DOHH2 (cell line): ENCODE data around the gene AFAP1.

ENCODE experiments used
- H3F3A ChIP-seq: fragments of 200-600 bp; sonication (generic), shearing (Covaris generic); 2 replicates; pipeline ENCODE4 v1.6.0; 2016; ENCODE audit warnings: antibody characterized with exemption, mild to moderate bottlenecking; ENCODE audit not compliant: control insufficient read depth, insufficient read depth
- H3K27ac ChIP-seq: fragments of 200-600 bp; sonication (generic); 2 replicates; pipeline ENCODE4 v1.5.1; 2014; ENCODE audit warnings: low read depth, mild to moderate bottlenecking, low read length, moderate library complexity
- H3K27me3 ChIP-seq: fragments of 200-600 bp; sonication (generic); 2 replicates; pipeline ENCODE4 v1.6.1; 2014; ENCODE audit warnings: mild to moderate bottlenecking, low read length, mixed read lengths; ENCODE audit not compliant: control insufficient read depth
- H3K36me3 ChIP-seq: fragments of 200-600 bp; sonication (generic); 2 replicates; pipeline ENCODE4 v1.6.1; 2014; ENCODE audit warnings: mild to moderate bottlenecking, low read length, moderate library complexity, mixed read lengths; ENCODE audit not compliant: control insufficient read depth
- H3K4me1 ChIP-seq: fragments of 200-600 bp; sonication (generic); 2 replicates; pipeline ENCODE4 v1.6.1; 2014; ENCODE audit warnings: mild to moderate bottlenecking, low read length, mixed read lengths; ENCODE audit not compliant: control insufficient read depth
- H3K4me2 ChIP-seq: fragments of 200-600 bp; sonication (generic); 2 replicates; pipeline ENCODE4 v1.6.0; 2014; ENCODE audit warnings: mild to moderate bottlenecking, low read length, moderate library complexity
- H3K4me3 ChIP-seq: fragments of 200-600 bp; sonication (generic); 2 replicates; pipeline ENCODE4 v1.5.1; 2014; ENCODE audit warnings: mild to moderate bottlenecking, low read length, mixed read lengths
- H3K79me2 ChIP-seq: fragments of 200-600 bp; sonication (generic); 2 replicates; pipeline ENCODE4 v1.6.1; 2014; ENCODE audit warnings: mild to moderate bottlenecking, low read length, mixed read lengths; ENCODE audit not compliant: control insufficient read depth
- H3K9me2 ChIP-seq: fragments of 200-600 bp; sonication (generic); replicated peaks from 2 replicates; pipeline ENCODE4 v1.6.1; 2014; ENCODE audit warnings: mild to moderate bottlenecking, low read length, mixed read lengths; ENCODE audit not compliant: control insufficient read depth
- H3K9me3 ChIP-seq: fragments of 200-600 bp; sonication (generic); 2 replicates; pipeline ENCODE4 v1.6.1; 2014; ENCODE audit warnings: antibody characterized with exemption, low read length, mixed read lengths; ENCODE audit not compliant: control insufficient read depth, insufficient read depth
- H4K20me1 ChIP-seq: fragments of 200-600 bp; sonication (generic); 2 replicates; pipeline ENCODE4 v1.6.0; 2014; ENCODE audit warnings: low read depth, mild to moderate bottlenecking, antibody characterized with exemption, low read length, moderate library complexity; ENCODE audit not compliant: control insufficient read depth, insufficient read depth
- EZH2phosphoT487 ChIP-seq: fragments of 200-600 bp; sonication (generic); IDR thresholded peaks from 2 replicates; pipeline ENCODE4 v1.6.1; 2017; ENCODE audit warnings: borderline replicate concordance, mild to moderate bottlenecking, antibody characterized with exemption, low read length, moderate library complexity, mixed read lengths
- TF ChIP-seq, protein P1 (sequence below): fragments of 200-600 bp; sonication (generic); IDR thresholded peaks from one replicate; pipeline ENCODE4 v1.5.1; 2014; ENCODE audit warnings: antibody characterized with exemption, mild to moderate bottlenecking, low read depth, low read length; ENCODE audit not compliant: poor library complexity, severe bottlenecking

The AFAP1 gene

DNA sequence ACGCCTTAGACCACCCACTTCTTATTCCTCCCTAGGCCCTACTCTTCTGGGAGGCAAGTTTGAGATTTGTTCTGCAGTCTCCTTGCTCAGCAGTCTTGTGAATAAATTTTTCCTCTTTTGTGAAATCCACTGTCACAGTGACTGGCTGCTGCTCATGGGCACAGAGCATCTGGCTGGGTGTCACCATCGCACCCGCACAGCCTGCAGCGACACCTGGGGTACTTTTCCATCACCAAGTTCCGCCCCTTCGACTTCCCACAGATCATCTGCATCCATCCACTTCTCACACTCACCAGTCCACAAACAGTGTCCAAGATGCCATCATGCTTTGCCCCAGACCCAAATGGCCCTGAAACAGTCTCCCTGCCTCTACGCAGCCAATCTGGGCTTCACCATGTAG, 36.4 kb upstream of the AFAP1 start:
- no peaks in the 10 kb centered on the region for H3K79me2 ChIP-seq
- no peaks in the 10 kb centered on the region for H3K4me1 ChIP-seq
- peaks cover 23% of the 10 kb centered on the region for H3K27me3 ChIP-seq
- no peaks in the 10 kb centered on the region for H3F3A ChIP-seq
- no peaks in the 10 kb centered on the region for H4K20me1 ChIP-seq
- H3K9me3 ChIP-seq = no peaks in the 10 kb centered on the region
- no peaks in the 10 kb centered on the region for H3K36me3 ChIP-seq
- H3K4me2 ChIP-seq = no peak overlapping the region
- no peaks in the 10 kb centered on the region for H3K9me2 ChIP-seq
- TF ChIP-seq EZH2phosphoT487 = no peak
- TF ChIP-seq, protein P1, sequence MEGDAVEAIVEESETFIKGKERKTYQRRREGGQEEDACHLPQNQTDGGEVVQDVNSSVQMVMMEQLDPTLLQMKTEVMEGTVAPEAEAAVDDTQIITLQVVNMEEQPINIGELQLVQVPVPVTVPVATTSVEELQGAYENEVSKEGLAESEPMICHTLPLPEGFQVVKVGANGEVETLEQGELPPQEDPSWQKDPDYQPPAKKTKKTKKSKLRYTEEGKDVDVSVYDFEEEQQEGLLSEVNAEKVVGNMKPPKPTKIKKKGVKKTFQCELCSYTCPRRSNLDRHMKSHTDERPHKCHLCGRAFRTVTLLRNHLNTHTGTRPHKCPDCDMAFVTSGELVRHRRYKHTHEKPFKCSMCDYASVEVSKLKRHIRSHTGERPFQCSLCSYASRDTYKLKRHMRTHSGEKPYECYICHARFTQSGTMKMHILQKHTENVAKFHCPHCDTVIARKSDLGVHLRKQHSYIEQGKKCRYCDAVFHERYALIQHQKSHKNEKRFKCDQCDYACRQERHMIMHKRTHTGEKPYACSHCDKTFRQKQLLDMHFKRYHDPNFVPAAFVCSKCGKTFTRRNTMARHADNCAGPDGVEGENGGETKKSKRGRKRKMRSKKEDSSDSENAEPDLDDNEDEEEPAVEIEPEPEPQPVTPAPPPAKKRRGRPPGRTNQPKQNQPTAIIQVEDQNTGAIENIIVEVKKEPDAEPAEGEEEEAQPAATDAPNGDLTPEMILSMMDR = no peak
- no peak overlapping the region for H3K4me3 ChIP-seq
- H3K27ac ChIP-seq = no peak overlapping the region

- H3K4me2 ChIP-seq = no peak overlapping the region
- no peaks in the 10 kb centered on the region for H3F3A ChIP-seq
- no peak overlapping the region for H3K27ac ChIP-seq
- H3K9me3 ChIP-seq = no peaks in the 10 kb centered on the region
- H3K4me3 ChIP-seq = no peak overlapping the region
- H3K79me2 ChIP-seq = no peaks in the 10 kb centered on the region
- TF ChIP-seq EZH2phosphoT487 = no peak
- TF ChIP-seq, protein P1 = no peak
- peaks cover 16% of the 10 kb centered on the region for H3K27me3 ChIP-seq
- peaks cover 8% of the 10 kb centered on the region for H3K4me1 ChIP-seq
- H4K20me1 ChIP-seq = no peaks in the 10 kb centered on the region
- no peaks in the 10 kb centered on the region for H3K9me2 ChIP-seq
- no peaks in the 10 kb centered on the region for H3K36me3 ChIP-seq
Measured at GRCh38 chr4:7974425-7974824, 34.8 kb upstream of the AFAP1 start.

GRCh38 chr4:7973545-7973981, 33.9 kb upstream of the AFAP1 start:
- TF ChIP-seq, protein P1 = no peak
- no peak for TF ChIP-seq EZH2phosphoT487
- no peaks in the 10 kb centered on the region for H4K20me1 ChIP-seq
- H3K36me3 ChIP-seq = no peaks in the 10 kb centered on the region
- H3K27ac ChIP-seq = no peak overlapping the region
- no peaks in the 10 kb centered on the region for H3K9me2 ChIP-seq
- H3K4me2 ChIP-seq = no peak overlapping the region
- H3K4me1 ChIP-seq = peaks cover 8% of the 10 kb centered on the region
- H3K4me3 ChIP-seq = no peak overlapping the region
- H3K27me3 ChIP-seq = peaks cover 9% of the 10 kb centered on the region
- no peaks in the 10 kb centered on the region for H3F3A ChIP-seq
- H3K79me2 ChIP-seq = no peaks in the 10 kb centered on the region
- no peaks in the 10 kb centered on the region for H3K9me3 ChIP-seq
